HepG2 (cell line): ENCODE data around the gene ALDH3A2. TPM values are rescaled to one million over a fixed set of nuclear protein-coding genes. Genes with fewer than 3 reads are reported as not detected.

Source experiments
- MTF2 ChIP-seq: sonication (generic); formaldehyde crosslinking; IDR thresholded peaks from 2 replicates; pipeline ENCODE4 v1.5.0; 2020; ENCODE audit warnings: missing genetic modification reagents, borderline replicate concordance
- SOX13 ChIP-seq, 3 experiments: fragments of 450-650 bp in 1 of 3; sonication (generic) in 1 of 3; formaldehyde crosslinking in 1 of 3; IDR thresholded peaks in 2 of 3; conservative IDR thresholded peaks in 1 of 3; 2 replicates each; pipeline versions ENCODE4 v1.5.0 to v1.6.1; 2016 to 2020; ENCODE audit warnings: antibody characterized with exemption in 1 of 3, mild to moderate bottlenecking in 1 of 3, missing compliant biosample characterization in 1 of 3, missing genetic modification reagents in 1 of 3, moderate library complexity in 1 of 3
- SOX5 ChIP-seq: IDR thresholded peaks from 2 replicates; pipeline ENCODE4 v1.6.1; 2016; ENCODE audit warnings: borderline replicate concordance
- TCF12 ChIP-seq, 2 experiments: fragments of 450-650 bp in 1 of 2; sonication (generic) in 1 of 2; formaldehyde crosslinking in 1 of 2; IDR thresholded peaks; 2 replicates each; pipeline versions ENCODE4 v1.6.1 to v1.8.0; 2017 to 2022; ENCODE audit warnings: antibody characterized with exemption in 1 of 2, mild to moderate bottlenecking in 1 of 2, missing genetic modification reagents in 1 of 2, moderate library complexity in 1 of 2
- TOPORS ChIP-seq: sonication (generic); formaldehyde crosslinking; IDR thresholded peaks from 2 replicates; pipeline ENCODE4 v1.8.0; 2023; ENCODE audit warnings: mild to moderate bottlenecking, missing genetic modification reagents
- TRIM24 ChIP-seq: sonication (generic); formaldehyde crosslinking; IDR thresholded peaks from 2 replicates; pipeline ENCODE4 v1.8.0; 2022; ENCODE audit warnings: mild to moderate bottlenecking, missing genetic modification reagents
- ZFP82 ChIP-seq: sonication (generic); formaldehyde crosslinking; IDR thresholded peaks from 2 replicates; pipeline ENCODE4 v1.5.1; 2020; ENCODE audit warnings: mild to moderate bottlenecking, missing genetic modification reagents, borderline replicate concordance
- ZFYVE20 ChIP-seq: sonication (generic); formaldehyde crosslinking; IDR thresholded peaks from 2 replicates; pipeline ENCODE4 v1.8.0; 2023; ENCODE audit warnings: low read depth, mild to moderate bottlenecking, moderate library complexity, missing genetic modification reagents, borderline replicate concordance
- ZNF101 ChIP-seq: sonication (generic); formaldehyde crosslinking; IDR thresholded peaks from 2 replicates; pipeline ENCODE4 v1.4.0; 2020; ENCODE audit warnings: mild to moderate bottlenecking, low read depth, missing genetic modification reagents, borderline replicate concordance
- ZNF160 ChIP-seq: sonication (generic); formaldehyde crosslinking; IDR thresholded peaks from 2 replicates; pipeline ENCODE4 v1.8.0; 2022; ENCODE audit warnings: mild to moderate bottlenecking, inconsistent platforms, missing genetic modification reagents
- ZNF205 ChIP-seq: IDR thresholded peaks from 2 replicates; pipeline ENCODE4 v1.6.1; 2018; ENCODE audit warnings: missing biosample characterization, missing genetic modification reagents
- ZNF354B ChIP-seq: sonication (generic); formaldehyde crosslinking; IDR thresholded peaks from 2 replicates; pipeline ENCODE4 v1.8.0; 2022; ENCODE audit warnings: mild to moderate bottlenecking, missing genetic modification reagents
- ZNF543 ChIP-seq: sonication (generic); formaldehyde crosslinking; IDR thresholded peaks from 2 replicates; pipeline ENCODE4 v1.4.0; 2020; ENCODE audit warnings: mild to moderate bottlenecking, missing genetic modification reagents
- polyA plus RNA-seq, 8 experiments: library from polyadenylated mRNA; depleted of rRNA in 3 of 8; stranded (reverse) in 7 of 8; unstranded in 1 of 8; fragments of >200 nt; fragmentation: Illumina TruSeq in 4 of 8; extraction: Trizol in 4 of 8; gene quantifications; 2 replicates each; pipeline versions ENCODE4 v1.2.1 to v1.2.3, GENCODE V29; 2011 to 2016; ENCODE audit warnings: low read depth in 4 of 8, missing spikeins in 1 of 8, mixed read lengths in 1 of 8; ENCODE audit not compliant: insufficient read depth in 1 of 8
- total RNA-seq, 5 experiments: library from RNA; depleted of rRNA; stranded (reverse); fragments of >200 nt; fragmentation: Illumina TruSeq; extraction: Trizol; gene quantifications; 2 replicates each; pipeline ENCODE4 v1.2.3, GENCODE V29; 2016; ENCODE audit warnings: low read depth in 1 of 5
- TF ChIP-seq, protein P1 (sequence below): IDR thresholded peaks from 2 replicates; pipeline ENCODE4 v1.4.0; 2020; ENCODE audit warnings: mild to moderate bottlenecking, missing genetic modification reagents
- TF ChIP-seq, protein P2 (sequence below): sonication (generic); formaldehyde crosslinking; IDR thresholded peaks from 2 replicates; pipeline ENCODE4 v1.9.0; 2022; ENCODE audit warnings: missing genetic modification reagents, mild to moderate bottlenecking, borderline replicate concordance
- TF ChIP-seq, protein P3 (sequence below): sonication (generic); formaldehyde crosslinking; IDR thresholded peaks from 2 replicates; pipeline ENCODE4 v1.4.0; 2020; ENCODE audit warnings: mild to moderate bottlenecking, low read depth, missing genetic modification reagents
- TF ChIP-seq, protein P4 (sequence below): IDR thresholded peaks from 2 replicates; pipeline ENCODE4 v1.6.1; 2016; ENCODE audit warnings: mild to moderate bottlenecking, missing biosample characterization, missing genetic modification reagents
- TF ChIP-seq, protein P5 (sequence below): IDR thresholded peaks from 2 replicates; pipeline ENCODE4 v1.6.1; 2016; ENCODE audit warnings: missing genetic modification reagents, missing compliant biosample characterization
- TF ChIP-seq, protein P6 (sequence below): sonication (generic); formaldehyde crosslinking; IDR thresholded peaks from 2 replicates; pipeline ENCODE4 v1.4.0; 2020; ENCODE audit warnings: mild to moderate bottlenecking, missing genetic modification reagents

The ALDH3A2 gene
- total and polyA plus RNA-seq, 2 of the 13 experiments (the other 11 are each of a cell fraction or from before 2014, with no cell fraction given): 80.8 to 180 TPM

DNA sequence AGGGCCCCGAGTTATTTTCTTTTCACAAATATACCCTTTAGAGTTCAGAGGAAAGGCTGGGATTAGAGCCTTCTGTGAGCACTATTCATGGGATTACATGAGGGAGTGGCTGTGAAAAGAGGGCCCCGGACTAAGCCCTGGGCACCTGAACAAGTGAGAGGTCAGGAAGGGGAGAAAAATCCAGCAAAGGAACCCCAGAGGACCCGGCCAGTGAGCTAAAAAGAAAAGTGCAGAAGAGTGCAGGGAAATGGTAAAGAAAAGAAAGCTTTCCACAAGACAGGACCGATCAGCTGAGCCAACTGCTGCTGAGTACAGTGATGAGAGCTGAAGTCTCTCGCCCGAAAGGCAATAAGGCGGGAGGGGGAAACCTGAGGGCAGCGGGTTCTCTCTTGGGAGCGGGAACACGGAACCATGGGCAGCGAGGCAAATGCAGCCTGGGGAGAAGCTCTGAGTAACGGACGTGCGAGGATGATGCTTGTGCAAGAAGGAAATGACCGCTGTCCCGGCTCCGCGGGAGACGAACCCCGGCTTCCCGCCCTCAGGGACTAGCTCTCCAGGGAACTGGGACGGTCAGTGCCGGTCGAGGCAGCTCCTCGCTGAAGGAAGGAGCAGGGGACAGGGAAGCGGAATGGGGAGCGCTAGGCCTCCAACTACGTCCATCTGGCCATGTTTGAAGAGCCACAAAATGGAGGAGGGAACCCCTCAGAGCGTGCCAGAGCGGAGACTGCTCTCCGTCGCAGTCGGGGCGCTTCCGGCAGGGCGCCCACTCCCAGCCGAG, 665 bp upstream of the ALDH3A2 start (continued):
- TF ChIP-seq TCF12 (IDR thresholded peaks at IDR 0.05): no peak
- no peak for TF ChIP-seq TCF12 (CRISPR knock-in tag; IDR thresholded peaks at IDR 0.05)
- no peak for TF ChIP-seq ZFYVE20
- TF ChIP-seq MTF2: no peak
- no peak for TF ChIP-seq TOPORS
- TF ChIP-seq, protein P1, sequence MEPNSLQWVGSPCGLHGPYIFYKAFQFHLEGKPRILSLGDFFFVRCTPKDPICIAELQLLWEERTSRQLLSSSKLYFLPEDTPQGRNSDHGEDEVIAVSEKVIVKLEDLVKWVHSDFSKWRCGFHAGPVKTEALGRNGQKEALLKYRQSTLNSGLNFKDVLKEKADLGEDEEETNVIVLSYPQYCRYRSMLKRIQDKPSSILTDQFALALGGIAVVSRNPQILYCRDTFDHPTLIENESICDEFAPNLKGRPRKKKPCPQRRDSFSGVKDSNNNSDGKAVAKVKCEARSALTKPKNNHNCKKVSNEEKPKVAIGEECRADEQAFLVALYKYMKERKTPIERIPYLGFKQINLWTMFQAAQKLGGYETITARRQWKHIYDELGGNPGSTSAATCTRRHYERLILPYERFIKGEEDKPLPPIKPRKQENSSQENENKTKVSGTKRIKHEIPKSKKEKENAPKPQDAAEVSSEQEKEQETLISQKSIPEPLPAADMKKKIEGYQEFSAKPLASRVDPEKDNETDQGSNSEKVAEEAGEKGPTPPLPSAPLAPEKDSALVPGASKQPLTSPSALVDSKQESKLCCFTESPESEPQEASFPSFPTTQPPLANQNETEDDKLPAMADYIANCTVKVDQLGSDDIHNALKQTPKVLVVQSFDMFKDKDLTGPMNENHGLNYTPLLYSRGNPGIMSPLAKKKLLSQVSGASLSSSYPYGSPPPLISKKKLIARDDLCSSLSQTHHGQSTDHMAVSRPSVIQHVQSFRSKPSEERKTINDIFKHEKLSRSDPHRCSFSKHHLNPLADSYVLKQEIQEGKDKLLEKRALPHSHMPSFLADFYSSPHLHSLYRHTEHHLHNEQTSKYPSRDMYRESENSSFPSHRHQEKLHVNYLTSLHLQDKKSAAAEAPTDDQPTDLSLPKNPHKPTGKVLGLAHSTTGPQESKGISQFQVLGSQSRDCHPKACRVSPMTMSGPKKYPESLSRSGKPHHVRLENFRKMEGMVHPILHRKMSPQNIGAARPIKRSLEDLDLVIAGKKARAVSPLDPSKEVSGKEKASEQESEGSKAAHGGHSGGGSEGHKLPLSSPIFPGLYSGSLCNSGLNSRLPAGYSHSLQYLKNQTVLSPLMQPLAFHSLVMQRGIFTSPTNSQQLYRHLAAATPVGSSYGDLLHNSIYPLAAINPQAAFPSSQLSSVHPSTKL (CRISPR knock-in tag): no peak
- TF ChIP-seq SOX5 (CRISPR knock-in tag): no peak
- TF ChIP-seq ZFP82 (CRISPR knock-in tag): peak; percentile 18; the same call in 1 of the 2 replicates
- TF ChIP-seq, protein P2, sequence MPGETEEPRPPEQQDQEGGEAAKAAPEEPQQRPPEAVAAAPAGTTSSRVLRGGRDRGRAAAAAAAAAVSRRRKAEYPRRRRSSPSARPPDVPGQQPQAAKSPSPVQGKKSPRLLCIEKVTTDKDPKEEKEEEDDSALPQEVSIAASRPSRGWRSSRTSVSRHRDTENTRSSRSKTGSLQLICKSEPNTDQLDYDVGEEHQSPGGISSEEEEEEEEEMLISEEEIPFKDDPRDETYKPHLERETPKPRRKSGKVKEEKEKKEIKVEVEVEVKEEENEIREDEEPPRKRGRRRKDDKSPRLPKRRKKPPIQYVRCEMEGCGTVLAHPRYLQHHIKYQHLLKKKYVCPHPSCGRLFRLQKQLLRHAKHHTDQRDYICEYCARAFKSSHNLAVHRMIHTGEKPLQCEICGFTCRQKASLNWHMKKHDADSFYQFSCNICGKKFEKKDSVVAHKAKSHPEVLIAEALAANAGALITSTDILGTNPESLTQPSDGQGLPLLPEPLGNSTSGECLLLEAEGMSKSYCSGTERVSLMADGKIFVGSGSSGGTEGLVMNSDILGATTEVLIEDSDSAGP (CRISPR knock-in tag): no peak
- no peak for TF ChIP-seq TRIM24 (CRISPR knock-in tag)
- TF ChIP-seq, protein P3, sequence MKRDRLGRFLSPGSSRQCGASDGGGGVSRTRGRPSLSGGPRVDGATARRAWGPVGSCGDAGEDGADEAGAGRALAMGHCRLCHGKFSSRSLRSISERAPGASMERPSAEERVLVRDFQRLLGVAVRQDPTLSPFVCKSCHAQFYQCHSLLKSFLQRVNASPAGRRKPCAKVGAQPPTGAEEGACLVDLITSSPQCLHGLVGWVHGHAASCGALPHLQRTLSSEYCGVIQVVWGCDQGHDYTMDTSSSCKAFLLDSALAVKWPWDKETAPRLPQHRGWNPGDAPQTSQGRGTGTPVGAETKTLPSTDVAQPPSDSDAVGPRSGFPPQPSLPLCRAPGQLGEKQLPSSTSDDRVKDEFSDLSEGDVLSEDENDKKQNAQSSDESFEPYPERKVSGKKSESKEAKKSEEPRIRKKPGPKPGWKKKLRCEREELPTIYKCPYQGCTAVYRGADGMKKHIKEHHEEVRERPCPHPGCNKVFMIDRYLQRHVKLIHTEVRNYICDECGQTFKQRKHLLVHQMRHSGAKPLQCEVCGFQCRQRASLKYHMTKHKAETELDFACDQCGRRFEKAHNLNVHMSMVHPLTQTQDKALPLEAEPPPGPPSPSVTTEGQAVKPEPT: peak; percentile 3; the same call in 1 of the 2 replicates
- TF ChIP-seq, protein P4, sequence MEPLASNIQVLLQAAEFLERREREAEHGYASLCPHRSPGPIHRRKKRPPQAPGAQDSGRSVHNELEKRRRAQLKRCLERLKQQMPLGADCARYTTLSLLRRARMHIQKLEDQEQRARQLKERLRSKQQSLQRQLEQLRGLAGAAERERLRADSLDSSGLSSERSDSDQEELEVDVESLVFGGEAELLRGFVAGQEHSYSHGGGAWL (CRISPR knock-in tag): no peak
- 0 out of 2 replicates have a peak, but pooled peaks have one; percentile 29 for TF ChIP-seq ZNF354B (CRISPR knock-in tag)
- no peak for TF ChIP-seq ZNF543
- TF ChIP-seq ZNF160: peak; percentile 1; the same call in 1 of the 2 replicates
- TF ChIP-seq, protein P5, sequence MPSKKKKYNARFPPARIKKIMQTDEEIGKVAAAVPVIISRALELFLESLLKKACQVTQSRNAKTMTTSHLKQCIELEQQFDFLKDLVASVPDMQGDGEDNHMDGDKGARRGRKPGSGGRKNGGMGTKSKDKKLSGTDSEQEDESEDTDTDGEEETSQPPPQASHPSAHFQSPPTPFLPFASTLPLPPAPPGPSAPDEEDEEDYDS (CRISPR knock-in tag): no peak
- peak; percentile 75; the same call in 1 of the 2 replicates for TF ChIP-seq ZNF101 (CRISPR knock-in tag)
- TF ChIP-seq ZNF205 (CRISPR knock-in tag): no peak
- TF ChIP-seq, protein P6, sequence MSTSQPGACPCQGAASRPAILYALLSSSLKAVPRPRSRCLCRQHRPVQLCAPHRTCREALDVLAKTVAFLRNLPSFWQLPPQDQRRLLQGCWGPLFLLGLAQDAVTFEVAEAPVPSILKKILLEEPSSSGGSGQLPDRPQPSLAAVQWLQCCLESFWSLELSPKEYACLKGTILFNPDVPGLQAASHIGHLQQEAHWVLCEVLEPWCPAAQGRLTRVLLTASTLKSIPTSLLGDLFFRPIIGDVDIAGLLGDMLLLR (CRISPR knock-in tag): no peak
- TF ChIP-seq SOX13 (IDR thresholded peaks at IDR 0.05): no peak
- TF ChIP-seq SOX13 (CRISPR knock-in tag; conservative IDR thresholded peaks at IDR 0.05 in 1 of 2, IDR thresholded peaks at IDR 0.05 in 1 of 2): no peak
